ENCODE measurements around the gene FIG4.
"Not testable (repeated sequence)": the region's sequence is repeated elsewhere in the genome, so short reads cannot be mapped to it uniquely, and the experiment has no call there.

Gene FIG4

GRCh38 chr6:109762769-109763441 is 71.8 kb downstream of the FIG4 start:
- DNase-seq: no peak

DNA sequence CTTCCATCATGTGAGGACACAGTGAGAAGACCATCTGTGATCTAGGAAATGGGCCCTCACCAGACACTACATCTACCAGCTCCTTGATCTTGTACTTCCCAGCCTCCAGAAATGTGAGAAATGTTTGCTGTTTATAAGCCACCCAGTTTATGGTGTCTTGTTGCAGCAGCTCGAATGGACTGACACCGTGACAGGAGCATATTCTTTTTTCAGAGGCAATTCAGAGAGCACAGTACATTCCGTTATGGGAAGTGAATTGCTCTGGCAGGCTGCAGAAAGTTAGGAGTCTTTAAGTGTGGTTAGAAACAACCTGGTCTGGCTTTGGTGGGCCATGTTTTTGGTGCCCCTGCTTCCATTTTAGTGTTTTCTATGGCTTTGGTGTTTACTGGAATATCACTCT is 75.1 kb downstream of the FIG4 start:
- no peak for DNase-seq

GRCh38 chr6:109767961-109768360 is 76.9 kb downstream of the FIG4 start:
- DNase-seq: no peak

- DNase-seq: no peak
These were observed 77.4 kb downstream of the FIG4 start for GRCh38 chr6:109768485-109768884.

DNA sequence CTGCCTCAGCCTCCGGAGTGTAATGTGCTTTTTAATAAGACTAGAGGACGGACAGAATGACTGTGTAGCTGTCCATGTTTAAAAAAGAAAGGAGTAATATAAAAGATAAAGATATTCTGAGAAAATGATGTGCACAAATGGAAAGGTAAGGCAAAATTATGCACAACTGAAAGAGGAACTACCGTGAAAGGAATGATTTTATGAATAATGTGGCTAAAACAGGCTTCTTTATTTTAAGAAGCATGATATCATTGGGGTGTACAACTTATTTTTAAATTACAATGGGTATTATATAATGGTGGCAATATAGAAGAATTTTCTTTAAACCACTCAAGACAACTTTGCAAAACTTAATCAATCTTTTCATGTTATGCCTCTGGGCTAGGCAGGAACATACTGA is 78.1 kb downstream of the FIG4 start:
- DNase-seq: no peak

GRCh38 chr6:109770047-109770446 is 79.0 kb downstream of the FIG4 start:
- DNase-seq: no peak

- no peak for DNase-seq
These were observed 79.7 kb downstream of the FIG4 start for GRCh38 chr6:109770779-109771178.

GRCh38 chr6:109771939-109772755 is 81.1 kb downstream of the FIG4 start:
- not testable (repeated sequence) for DNase-seq

DNA sequence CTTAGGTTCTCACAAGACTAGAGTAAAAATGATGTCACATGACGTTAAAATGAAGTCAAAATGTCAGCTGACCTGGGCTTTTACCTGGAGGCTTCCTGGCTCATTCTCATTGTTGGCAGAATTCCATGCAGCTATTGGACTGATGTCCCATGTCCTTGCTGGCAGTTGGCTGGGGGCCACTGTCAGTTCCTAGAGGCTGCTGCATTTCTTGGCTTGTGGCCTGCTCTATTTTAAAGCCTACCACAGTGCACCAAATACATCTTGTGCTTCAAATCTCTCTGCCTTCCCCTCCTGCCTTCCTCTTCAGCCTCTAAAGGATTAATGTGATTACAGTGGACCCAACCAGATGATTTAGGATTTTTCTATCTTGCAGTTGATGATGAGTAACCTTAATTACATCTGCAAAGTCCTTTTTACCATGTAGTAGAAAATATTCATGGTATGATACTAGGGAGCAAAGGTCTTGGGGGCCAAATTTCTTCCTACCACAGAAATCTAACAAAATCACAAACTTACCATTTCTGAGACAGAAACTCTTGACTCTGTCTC is 81.9 kb downstream of the FIG4 start:
- no peak for DNase-seq

DNA sequence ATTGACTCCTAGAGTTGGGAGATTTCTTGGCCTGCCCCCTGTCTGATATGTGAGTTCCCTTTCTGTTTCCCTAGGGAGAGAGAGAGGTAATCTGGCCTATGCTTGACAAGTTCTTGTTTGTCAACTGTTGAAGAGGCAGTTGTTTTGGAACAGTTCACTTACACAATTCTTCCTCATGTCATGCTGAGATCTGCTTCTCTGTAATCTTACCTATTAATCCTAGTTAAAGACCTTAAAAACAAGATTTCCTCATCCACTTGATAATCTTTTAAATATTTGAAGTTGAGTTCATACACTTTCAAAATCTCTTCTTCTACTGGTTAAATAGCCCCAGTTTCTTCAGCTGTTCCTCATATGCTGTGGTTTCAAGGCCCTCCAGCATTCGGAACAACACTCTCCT is 89.9 kb downstream of the FIG4 start:
- DNase-seq: no peak

DNA sequence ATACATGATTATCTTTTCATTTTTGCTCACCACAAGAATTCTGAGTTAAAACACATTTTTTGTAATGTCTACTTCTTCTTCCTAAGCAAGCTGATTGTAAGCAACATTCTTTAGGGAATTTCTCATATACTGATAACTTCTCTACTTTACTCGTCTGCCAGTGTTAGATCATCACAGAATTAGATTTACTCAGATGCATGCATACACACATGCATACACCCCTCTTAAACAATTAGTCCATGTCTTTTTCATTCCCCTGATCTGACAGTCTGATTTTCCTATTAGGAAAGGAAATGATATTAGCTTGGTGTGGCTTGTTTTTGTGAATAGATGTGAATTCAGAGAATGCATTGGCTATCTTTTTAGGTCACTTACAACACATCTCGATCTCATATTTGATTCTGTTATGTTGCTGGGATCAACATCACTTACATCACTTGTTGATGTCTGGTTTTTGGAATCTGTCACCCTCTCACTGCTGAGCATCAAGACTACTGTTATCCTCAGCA is 91.4 kb downstream of the FIG4 start:
- no peak for DNase-seq

DNA sequence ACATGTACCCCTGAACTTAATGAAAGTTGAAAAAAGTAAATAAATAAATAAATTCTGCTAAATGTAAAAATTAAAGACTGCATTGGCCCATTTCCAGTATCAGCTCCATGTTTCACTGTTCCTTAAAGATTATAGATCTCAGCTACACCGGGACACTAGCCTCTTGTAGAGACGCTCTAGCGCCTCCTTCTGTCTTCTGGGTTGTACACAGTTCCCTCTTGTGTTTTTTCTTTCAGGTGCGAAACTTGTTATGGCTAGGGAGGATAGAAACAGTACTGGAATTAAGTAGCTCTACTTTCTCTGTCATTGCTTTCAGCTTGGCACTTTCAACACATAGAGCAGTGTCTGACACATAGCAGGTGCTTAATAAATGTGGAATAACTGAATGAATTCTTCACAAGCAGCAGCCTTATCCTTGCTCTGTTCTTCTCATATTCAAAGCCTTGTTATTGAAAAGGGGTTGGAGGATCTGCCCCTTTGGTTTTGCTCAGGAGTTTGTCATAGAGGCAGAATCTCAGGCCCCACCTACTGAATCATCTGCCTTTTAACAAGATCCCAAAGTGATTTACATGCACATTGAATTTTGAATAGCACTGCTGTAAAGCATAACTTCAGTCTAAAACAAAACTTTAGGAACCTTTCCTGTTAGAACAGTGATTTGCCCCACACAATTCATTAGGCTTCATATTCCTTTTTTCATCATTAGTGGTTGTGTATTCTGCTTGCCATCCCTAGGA is 92.3 kb downstream of the FIG4 start:
- no peak for DNase-seq

GRCh38 chr6:109787312-109787711 is 96.2 kb downstream of the FIG4 start:
- no peak for DNase-seq

DNA sequence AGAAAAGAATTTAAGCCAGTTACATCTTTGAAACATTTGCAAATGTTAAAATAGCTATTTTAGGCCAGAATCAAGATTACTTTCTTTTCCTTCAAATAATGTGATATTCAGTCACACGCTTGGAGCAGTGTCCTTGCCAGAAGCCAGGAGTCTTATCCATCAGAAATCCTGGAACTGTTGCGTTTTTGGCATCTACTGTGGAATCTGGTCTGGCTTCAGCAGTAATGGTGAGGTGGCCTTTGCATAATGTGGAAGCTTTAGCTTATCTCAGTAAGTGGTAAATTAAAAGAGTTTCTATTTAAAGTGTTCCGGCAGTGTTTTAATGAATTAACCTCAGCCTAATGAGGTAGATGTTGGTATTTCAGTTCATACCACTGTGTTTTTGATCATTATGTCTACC is 97.6 kb downstream of the FIG4 start:
- DNase-seq: no peak

DNA sequence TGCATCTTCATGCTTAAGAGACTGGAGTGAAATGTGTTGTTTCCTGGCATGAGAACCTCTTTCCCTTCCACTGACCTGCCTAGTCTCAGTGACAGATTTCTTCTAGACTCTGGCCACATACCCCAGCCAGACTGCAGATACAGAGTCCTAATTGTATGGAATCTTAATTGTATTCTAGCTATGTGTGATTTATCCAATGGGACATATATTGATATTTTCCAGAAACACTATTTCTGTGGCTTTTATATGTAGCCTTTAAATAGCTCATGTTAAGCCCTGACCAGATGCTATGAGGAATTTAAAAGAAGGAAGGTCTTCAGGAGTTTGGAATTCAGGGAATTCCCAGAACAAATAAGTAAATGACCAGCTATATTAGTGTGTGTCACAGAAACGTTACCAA is 99.0 kb downstream of the FIG4 start:
- DNase-seq: no peak

DNA sequence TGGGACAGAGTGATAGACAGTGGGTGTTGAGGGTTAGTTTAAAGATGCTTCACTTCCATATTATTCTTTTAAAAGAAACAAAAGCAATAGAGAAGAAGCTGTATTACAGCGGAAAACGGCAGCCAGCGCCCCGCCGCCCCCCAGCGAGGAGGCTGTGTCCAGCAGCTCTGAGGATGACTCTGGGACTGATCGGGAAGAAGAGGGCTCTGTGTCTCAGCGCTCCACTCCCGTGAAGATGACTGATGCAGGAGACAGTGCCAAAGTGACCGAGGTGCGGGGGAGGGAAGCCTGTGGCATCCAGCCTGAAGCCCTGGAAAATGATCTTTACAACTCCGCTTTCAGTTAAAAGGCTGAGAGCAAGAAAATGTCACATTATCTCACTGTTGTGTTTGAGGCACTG is 100.2 kb downstream of the FIG4 start:
- no peak for DNase-seq

DNA sequence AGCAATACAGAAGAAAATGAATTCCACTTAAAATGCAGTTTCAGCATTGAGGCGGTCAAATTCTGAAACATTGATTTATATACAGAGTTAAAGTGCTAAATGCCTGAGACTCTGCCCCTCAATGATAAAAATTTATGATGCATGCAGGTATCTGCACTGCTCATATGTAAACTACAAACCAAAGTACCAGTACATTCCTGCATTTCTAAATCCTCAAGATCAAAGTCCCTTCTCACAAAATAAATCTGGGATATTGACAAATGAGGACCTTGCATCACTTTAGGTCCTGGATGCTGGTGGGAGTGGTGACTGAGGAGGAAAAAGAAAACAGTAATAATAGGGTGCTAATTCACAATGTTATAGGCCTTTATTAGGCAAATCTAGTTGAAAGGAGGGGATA is 101.9 kb downstream of the FIG4 start:
- DNase-seq: no peak

DNA sequence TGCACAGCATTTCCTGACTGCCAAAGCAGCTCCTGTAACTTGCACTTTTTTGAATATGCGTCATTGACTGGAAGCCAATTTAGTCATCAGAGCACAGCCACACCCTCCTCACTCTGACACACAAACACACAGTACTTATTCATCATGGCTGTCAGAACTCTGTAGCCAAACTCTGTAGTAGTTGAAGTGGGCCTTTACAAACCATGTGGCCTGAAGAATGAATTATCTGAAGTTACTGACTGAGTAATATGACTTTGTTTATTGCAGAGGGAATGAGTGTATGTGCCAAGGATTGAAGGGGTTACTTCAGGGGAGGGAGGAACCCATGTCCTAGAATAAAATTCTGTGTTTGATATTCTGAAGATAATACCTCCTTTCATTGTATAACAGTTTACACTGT is 102.7 kb downstream of the FIG4 start:
- no peak for DNase-seq

GRCh38 chr6:109794201-109794923 is 103.3 kb downstream of the FIG4 start:
- no peak for DNase-seq

DNA sequence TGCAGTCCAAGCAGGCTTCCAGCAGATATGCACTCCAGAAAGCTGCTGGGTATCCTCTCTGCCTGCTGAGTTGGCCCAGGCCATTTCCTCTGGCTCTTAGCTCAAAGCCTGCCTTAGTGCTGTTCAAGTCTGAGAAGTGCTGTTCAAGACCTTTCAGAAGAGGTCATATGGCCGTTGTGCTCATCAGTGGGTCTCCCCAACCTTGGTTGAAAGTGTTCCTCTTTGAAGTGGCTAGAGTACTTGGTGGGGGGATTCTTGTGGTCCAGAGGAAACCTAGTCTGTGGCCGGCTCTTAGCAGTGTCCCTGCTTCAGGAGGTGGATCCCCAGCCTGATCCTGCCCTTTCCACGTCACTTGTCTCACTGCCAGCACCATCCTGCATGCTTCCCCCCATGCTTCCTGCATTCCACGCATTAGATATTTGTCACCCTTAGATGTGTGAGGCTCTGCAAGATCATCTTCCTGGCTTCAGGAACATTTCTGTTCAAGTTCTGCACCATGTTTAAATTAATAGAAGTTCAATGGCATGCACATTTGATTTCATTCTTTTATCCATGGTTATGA is 105.0 kb downstream of the FIG4 start:
- no peak for DNase-seq

DNA sequence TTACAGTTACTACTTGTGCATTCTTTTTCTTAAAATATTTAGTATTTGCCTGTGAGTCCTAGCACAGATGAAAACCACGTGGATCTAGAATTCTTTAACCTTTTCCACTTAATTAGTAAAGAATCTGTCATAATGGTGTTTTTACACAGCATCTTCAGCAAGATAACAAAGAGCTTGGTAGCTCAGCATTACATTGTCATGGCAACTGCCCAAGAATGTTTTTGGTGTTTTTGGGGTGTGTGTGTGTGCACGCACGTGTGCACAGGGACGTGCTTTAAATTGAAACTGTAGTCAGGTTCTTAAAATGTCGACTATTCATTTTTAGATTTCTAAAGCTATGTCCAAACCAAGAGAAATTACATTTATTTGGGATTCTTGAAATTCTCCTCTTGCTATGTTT is 108.0 kb downstream of the FIG4 start:
- no peak for DNase-seq

GRCh38 chr6:109799664-109800063 is 108.6 kb downstream of the FIG4 start:
- DNase-seq: no peak

All from activated naive CD4-positive, alpha-beta T cell treated with Interleukin-2 at 50 U/mL for 16 hours (primary cell).